ENCODE data around the gene PDE3B.

GRCh38 chr11:14677146-14677545 lies 33.5 kb downstream of the PDE3B start:
- TF ChIP-seq CTCF (IDR thresholded peaks at IDR 0.05) = no peak
- no peak for TF ChIP-seq POLR2A (IDR thresholded peaks at IDR 0.05)

All from heart left ventricle (tissue), 13 donors.